Body of pancreas (tissue), 4 donors: ENCODE measurements around the gene SPRED3. TPM values are rescaled to one million over a fixed set of nuclear protein-coding genes. Genes with fewer than 3 reads are reported as not detected.

Experiments
- ATAC-seq: fragments of 150-250 bp; one replicate; pipeline ENCODE4 v1.9.1; 2016
- DNase-seq, 4 donors: peaks; one replicate each; pipeline ENCODE4 v3.0.0-alpha.2; 2019
- H3K27ac ChIP-seq, 4 donors: fragments of 200-600 bp; sonication (generic); 1 replicate in 3 of 4; 2 replicates in 1 of 4; pipeline versions ENCODE4 v1.5.1 to v1.6.1; 2016 to 2019; ENCODE audit warnings: mild to moderate bottlenecking in 1 of 4, mixed read lengths in 1 of 4, moderate library complexity in 1 of 4
- H3K27me3 ChIP-seq, 2 donors: fragments of 200-600 bp; sonication (generic); one replicate each; pipeline ENCODE4 v1.6.0; 2016; ENCODE audit warnings: mild to moderate bottlenecking in 1 of 2
- H3K36me3 ChIP-seq, 2 donors: fragments of 200-600 bp; sonication (generic); replicated peaks in 1 of 2; 2 replicates each; pipeline ENCODE4 v1.5.1; 2016; ENCODE audit warnings: low read depth in 2 of 2; ENCODE audit not compliant: insufficient read depth in 1 of 2
- H3K4me1 ChIP-seq: fragments of 200-600 bp; sonication (generic); one replicate; pipeline ENCODE4 v1.6.0; 2016
- H3K4me3 ChIP-seq, 2 donors: fragments of 200-600 bp; sonication (generic); 1 replicate in 1 of 2; 2 replicates in 1 of 2; pipeline ENCODE4 v1.5.1; 2016 to 2019
- H3K9me3 ChIP-seq, 3 donors: fragments of 200-600 bp; sonication (generic); 1 replicate in 2 of 3; 2 replicates in 1 of 3; pipeline ENCODE4 v1.5.1; 2016
- CTCF ChIP-seq, 7 experiments: fragments of 450-650 bp in 4 of 7; fragments of 200-600 bp in 3 of 7; sonication (generic) in 3 of 7; IDR thresholded peaks; one replicate each; pipeline ENCODE4 v1.5.1; 2016 to 2019; ENCODE audit warnings: antibody characterized with exemption in 7 of 7
- POLR2A ChIP-seq, 3 donors: fragments of 450-650 bp; IDR thresholded peaks; one replicate each; pipeline ENCODE4 v1.6.1; 2016; ENCODE audit warnings: antibody characterized with exemption in 3 of 3, mild to moderate bottlenecking in 2 of 3
- WGBS, 2 donors: methylation state at CpG; one replicate each; pipeline ENCODE4 v1.1.5; 2017; 5-methylcytosine and 5-hydroxymethylcytosine counted together
- intact Hi-C: fragments of 100-400 bp; cut with DNase I; formaldehyde crosslinking; loops from one replicate; pipeline ENCODE4 v1.15.1; 2023
- total RNA-seq, 2 donors: library from RNA; depleted of rRNA; stranded (reverse); fragments of >200 nt; gene quantifications; one replicate each; pipeline ENCODE4 v1.1.0, GENCODE V29; 2016

The SPRED3 gene
- total RNA-seq, 2 donors from 2014 or later = under 0.01 to 0.52 TPM

DNA sequence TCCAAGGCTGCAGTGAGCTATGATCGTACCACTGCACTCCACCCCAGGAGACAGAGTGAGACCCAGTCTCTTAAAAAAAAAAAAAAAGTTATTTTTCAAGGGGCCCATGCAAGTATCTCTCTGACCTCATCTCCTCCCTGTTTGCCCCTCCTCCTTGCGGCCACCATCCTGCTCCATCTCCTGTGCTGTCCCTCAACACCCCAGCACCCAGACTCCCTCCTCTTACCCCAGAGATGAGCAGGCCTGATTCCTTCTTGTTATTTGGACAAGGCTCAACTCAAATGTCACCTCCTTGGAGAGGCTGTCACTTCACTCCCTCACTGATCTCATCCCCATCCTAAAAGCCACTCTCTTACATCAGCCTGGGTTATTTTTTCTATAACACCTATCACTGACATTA lies 49.4 kb downstream of the SPRED3 start:
- H3K27me3 ChIP-seq = peaks cover 0 to 10% of the 10 kb centered on the region in 2 donors
- H3K4me1 ChIP-seq = no peaks in the 10 kb centered on the region
- H3K4me3 ChIP-seq = no peak overlapping the region
- no peak for DNase-seq
- ATAC-seq = no peak
- no peaks in the 10 kb centered on the region for H3K36me3 ChIP-seq
- H3K27ac ChIP-seq = no peak overlapping the region
- WGBS, 2 donors = 74 to 79% methylated on average over 2 of the region's 2 CpGs
- H3K9me3 ChIP-seq = no peaks in the 10 kb centered on the region
- intact Hi-C loops = no loop called here
- TF ChIP-seq CTCF (IDR thresholded peaks at IDR 0.05) = no peak
- no peak for TF ChIP-seq POLR2A (IDR thresholded peaks at IDR 0.05)

GRCh38 chr19:38440592-38440991 lies 52.1 kb downstream of the SPRED3 start:
- 65 to 69% methylated on average over 5 to 13 of the region's 14 CpGs for WGBS, 2 donors
- TF ChIP-seq POLR2A (IDR thresholded peaks at IDR 0.05) (no peak), CTCF (IDR thresholded peaks at IDR 0.05) (no peak)
- H3K36me3 ChIP-seq = no peaks in the 10 kb centered on the region
- no peak overlapping the region for H3K4me3 ChIP-seq
- H3K4me1 ChIP-seq = no peaks in the 10 kb centered on the region
- intact Hi-C loops = no loop called here
- DNase-seq (no peak), ATAC-seq (no peak)
- H3K27me3 ChIP-seq = no peaks in the 10 kb centered on the region
- no peak overlapping the region for H3K27ac ChIP-seq
- H3K9me3 ChIP-seq = no peaks in the 10 kb centered on the region

DNA sequence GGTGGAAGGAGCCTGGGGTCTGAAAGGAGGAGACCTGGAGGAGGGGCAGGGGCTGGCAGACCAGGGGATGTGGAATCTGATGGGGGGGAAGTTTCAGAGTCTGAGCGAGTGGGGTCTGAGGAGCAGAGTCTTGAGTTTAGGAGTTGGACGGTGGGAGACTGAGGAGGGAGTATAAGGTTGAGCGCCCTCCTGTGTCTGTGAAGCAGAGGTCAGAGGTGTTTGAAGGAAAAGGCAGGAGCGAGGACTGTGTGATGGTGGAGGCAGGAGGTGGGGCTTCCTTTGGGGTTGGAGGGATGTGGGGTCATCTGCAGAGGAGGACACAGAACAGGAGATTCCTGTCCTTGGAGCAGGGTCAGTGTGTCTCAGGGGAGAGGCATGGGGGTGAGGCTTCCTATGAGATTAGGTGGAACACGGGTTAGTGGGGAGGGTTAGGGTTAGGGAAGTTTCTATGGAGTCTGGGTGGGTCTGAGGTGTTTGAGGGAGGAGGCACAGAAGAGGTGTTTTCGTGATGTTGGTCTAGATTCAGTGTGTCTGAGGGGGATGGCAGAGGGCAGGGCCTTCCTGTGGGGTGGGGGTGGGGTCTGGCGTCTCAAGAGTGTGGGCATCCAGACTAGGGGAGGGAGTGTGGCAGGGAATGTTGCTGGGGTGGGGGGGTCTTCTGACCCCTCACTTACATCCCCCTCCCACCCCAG lies 53.3 kb downstream of the SPRED3 start:
- DNase-seq = no peak
- Histone ChIP-seq H3K27me3 (no peaks in the 10 kb centered on the region), H3K36me3 (no peaks in the 10 kb centered on the region), H3K4me1 (no peaks in the 10 kb centered on the region), H3K27ac (no peak overlapping the region), H3K9me3 (no peaks in the 10 kb centered on the region), H3K4me3 (no peak overlapping the region)
- TF ChIP-seq CTCF (IDR thresholded peaks at IDR 0.05) = no peak
- no peak for TF ChIP-seq POLR2A (IDR thresholded peaks at IDR 0.05)
- 45% methylated on average over 7 of the region's 7 CpGs for WGBS, 2 donors
- intact Hi-C loops = no loop called here
- ATAC-seq = no peak

- intact Hi-C loops = no loop called here
- no peaks in the 10 kb centered on the region for H3K36me3 ChIP-seq
- DNase-seq = no peak
- no peaks in the 10 kb centered on the region for H3K4me1 ChIP-seq
- ATAC-seq = no peak
- H3K27me3 ChIP-seq = no peaks in the 10 kb centered on the region
- no peak overlapping the region for H3K27ac ChIP-seq
- H3K9me3 ChIP-seq = no peaks in the 10 kb centered on the region
- no peak for TF ChIP-seq POLR2A (IDR thresholded peaks at IDR 0.05)
- TF ChIP-seq CTCF (IDR thresholded peaks at IDR 0.05) = no peak
- 59 to 68% methylated on average over 9 of the region's 9 CpGs for WGBS, 2 donors
- no peak overlapping the region for H3K4me3 ChIP-seq
These were observed 54.2 kb downstream of the SPRED3 start for GRCh38 chr19:38442736-38443135.

DNA sequence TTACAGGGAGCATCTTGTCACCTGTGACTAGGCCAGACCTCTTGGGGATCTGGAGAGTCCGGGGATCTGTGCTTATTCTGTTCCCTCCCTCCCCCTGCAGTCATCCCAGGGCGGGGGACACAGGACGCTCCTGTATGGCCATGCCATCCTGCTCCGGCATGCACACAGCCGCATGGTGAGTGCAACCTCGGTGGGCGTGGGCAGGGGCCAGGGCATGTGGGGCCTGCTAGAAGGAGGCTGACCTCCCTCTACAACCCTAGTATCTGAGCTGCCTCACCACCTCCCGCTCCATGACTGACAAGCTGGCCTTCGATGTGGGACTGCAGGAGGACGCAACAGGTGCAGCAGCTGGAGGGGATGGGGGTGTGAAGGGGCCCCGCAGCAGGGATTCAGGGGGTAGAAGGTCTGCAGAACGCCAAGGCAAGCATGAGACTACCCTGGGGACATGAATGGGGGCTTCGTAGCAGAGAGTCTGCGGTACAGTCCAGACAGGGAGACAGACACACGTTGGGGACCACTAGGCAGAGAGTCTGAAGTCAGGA lies 55.0 kb downstream of the SPRED3 start:
- no peak overlapping the region for H3K4me3 ChIP-seq
- H3K27ac ChIP-seq = no peak overlapping the region
- ATAC-seq (no peak), DNase-seq (no peak)
- H3K4me1 ChIP-seq = no peaks in the 10 kb centered on the region
- no peak for TF ChIP-seq CTCF (IDR thresholded peaks at IDR 0.05)
- TF ChIP-seq POLR2A (IDR thresholded peaks at IDR 0.05) = no peak
- 61 to 66% methylated on average over 13 to 15 of the region's 15 CpGs for WGBS, 2 donors
- H3K9me3 ChIP-seq = no peaks in the 10 kb centered on the region
- no peaks in the 10 kb centered on the region for H3K36me3 ChIP-seq
- intact Hi-C loops = no loop called here
- H3K27me3 ChIP-seq = no peaks in the 10 kb centered on the region
